HG03565 (cell line): Measurements from ENCODE around the gene LNPK.
"Not testable (repeated sequence)": the region's sequence is repeated elsewhere in the genome, so short reads cannot be mapped to it uniquely, and the experiment has no call there.

Experiments used
- ATAC-seq: cut with Tn5 transposase; IDR thresholded peaks from one replicate; pipeline ENCODE4 v1.9.1; 2021; ENCODE audit warnings: mild to moderate bottlenecking, moderate library complexity; ENCODE audit not compliant: unreplicated experiment

LNPK gene

GRCh38 chr2:175973373-175973772 is 28.7 kb downstream of the LNPK start:
- ATAC-seq = no peak

GRCh38 chr2:175966839-175967238 is 35.2 kb downstream of the LNPK start:
- ATAC-seq = no peak

- ATAC-seq = no peak
Measured at GRCh38 chr2:175965773-175966172, 36.3 kb downstream of the LNPK start.

- no peak for ATAC-seq
Measured at GRCh38 chr2:175964195-175964594, 37.9 kb downstream of the LNPK start.

GRCh38 chr2:175963171-175963570 is 38.9 kb downstream of the LNPK start:
- not testable (repeated sequence) for ATAC-seq

GRCh38 chr2:175957845-175958244 is 44.2 kb downstream of the LNPK start:
- no peak for ATAC-seq

- no peak for ATAC-seq
Measured at GRCh38 chr2:175955136-175955535, 46.9 kb downstream of the LNPK start.

- ATAC-seq = no peak
Measured at GRCh38 chr2:175950512-175950911, 51.6 kb downstream of the LNPK start.

- ATAC-seq = no peak
Measured at GRCh38 chr2:175948191-175948590, 53.9 kb downstream of the LNPK start.

GRCh38 chr2:175947073-175947472 is 55.0 kb downstream of the LNPK start:
- no peak for ATAC-seq

GRCh38 chr2:175941699-175942098 is 60.4 kb downstream of the LNPK start:
- ATAC-seq = no peak

- no peak for ATAC-seq
Measured at GRCh38 chr2:175937216-175937615, 64.9 kb downstream of the LNPK start.

- ATAC-seq = no peak
Measured at GRCh38 chr2:175935289-175936181, 66.5 kb downstream of the LNPK start.

GRCh38 chr2:175932675-175933074 is 69.4 kb downstream of the LNPK start:
- no peak for ATAC-seq

GRCh38 chr2:175931805-175932204 is 70.3 kb downstream of the LNPK start:
- no peak for ATAC-seq

- ATAC-seq = no peak
Measured at GRCh38 chr2:175930504-175930903, 71.6 kb downstream of the LNPK start.

- ATAC-seq = no peak
Measured at GRCh38 chr2:175929850-175930249, 72.2 kb downstream of the LNPK start.

- ATAC-seq = no peak
Measured at GRCh38 chr2:175926272-175926671, 75.8 kb downstream of the LNPK start.

GRCh38 chr2:175922160-175922559 is 79.9 kb downstream of the LNPK start:
- ATAC-seq = no peak

- no peak for ATAC-seq
Measured at GRCh38 chr2:175918935-175919334, 83.1 kb downstream of the LNPK start.

GRCh38 chr2:175914846-175915245 is 87.2 kb downstream of the LNPK start:
- no peak for ATAC-seq

- ATAC-seq = not testable (repeated sequence)
Measured at GRCh38 chr2:175913849-175914743, 88.0 kb downstream of the LNPK start.
